Measurements from ENCODE around the gene NTMT2.
"Not testable (repeated sequence)": the region's sequence is repeated elsewhere in the genome, so short reads cannot be mapped to it uniquely, and the experiment has no call there.

NTMT2 gene

DNA sequence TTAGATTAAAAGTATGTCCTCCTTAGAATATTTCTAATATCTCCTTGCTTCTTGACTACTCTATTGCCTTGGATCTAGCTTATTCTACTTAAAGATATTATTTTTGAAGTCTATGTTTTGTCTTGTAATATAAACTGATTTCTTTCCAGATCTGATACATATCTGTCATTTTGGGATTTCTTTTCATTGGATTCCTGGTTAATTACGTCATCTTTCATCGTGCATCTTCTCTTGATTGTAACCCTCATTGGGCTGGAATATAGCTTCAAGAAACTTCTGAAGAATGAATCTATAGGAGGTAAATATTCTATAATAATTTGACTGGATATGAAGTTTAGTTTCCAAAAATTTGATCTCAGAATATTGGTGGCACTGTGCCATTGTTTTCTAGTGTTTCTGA is 12.1 kb downstream of the NTMT2 start:
- DNase-seq (ENCODE audit: low read depth): no peak

DNA sequence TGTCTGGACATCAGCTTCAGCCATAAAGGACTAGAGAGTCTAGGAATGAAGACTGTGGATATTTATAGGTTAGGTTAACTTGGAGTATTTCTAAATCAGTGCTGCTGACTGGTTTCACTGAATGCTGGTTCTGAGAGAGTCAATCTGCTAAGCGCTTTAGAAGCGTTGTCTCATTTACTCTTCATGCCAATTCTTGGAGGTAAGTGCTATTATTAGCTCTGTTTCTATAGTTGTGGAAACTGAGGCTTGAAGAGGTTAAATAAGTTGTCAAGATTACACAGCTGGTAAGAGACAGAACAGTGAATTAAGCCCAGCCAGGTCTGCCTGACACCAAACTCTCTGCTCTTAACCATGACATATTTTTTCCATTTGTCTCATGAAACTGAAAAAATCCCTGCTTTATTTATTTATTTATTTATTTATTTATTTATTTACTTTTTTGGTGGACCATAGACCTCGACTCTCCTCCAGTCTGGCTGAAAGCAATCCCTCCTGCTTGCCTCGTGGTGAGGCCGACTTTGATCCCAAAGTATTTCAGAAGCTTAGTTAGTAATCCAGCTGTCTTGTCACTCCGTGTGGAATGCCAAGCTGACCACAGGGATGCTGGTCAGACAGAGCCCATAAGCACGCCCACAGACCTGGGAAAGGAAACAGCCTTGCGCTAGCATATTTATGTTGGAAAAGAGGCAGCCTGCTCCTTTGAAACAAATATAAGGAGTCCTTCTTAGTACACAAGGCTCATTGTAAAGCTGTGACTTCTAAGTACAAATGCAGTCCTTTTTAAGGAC is 16.9 kb downstream of the NTMT2 start:
- no peak for DNase-seq (ENCODE audit: low read depth)

DNA sequence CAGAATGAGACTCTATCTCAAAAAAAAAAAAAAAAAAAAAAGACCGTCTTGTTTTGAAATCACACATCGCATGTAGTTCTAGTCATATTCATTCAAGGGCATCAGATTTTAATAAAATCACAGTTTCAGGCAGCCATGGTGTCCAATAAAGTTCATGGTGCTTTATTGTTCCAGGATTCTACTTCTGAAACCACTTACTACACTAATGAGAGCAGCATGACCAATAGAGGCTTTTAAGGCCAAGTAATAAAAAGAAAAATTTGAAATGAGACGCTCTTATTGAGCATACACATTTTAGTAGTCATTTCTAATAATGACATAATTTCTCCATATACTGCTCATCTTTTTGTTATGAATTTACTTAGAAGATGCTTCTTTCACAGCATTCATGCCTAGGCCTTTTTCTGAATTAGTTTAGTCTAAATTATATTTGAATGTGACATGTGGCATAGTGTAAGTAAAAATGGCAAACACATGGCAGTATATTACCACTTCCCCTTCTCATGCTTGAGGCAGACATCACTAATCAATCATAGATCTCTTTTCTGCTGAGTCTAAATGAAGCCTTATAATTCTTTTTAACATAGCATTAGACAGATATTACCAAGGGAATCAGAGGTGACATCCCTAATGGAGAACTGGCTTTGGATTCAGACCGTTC is 18.5 kb downstream of the NTMT2 start:
- no peak for DNase-seq (ENCODE audit: low read depth)

DNA sequence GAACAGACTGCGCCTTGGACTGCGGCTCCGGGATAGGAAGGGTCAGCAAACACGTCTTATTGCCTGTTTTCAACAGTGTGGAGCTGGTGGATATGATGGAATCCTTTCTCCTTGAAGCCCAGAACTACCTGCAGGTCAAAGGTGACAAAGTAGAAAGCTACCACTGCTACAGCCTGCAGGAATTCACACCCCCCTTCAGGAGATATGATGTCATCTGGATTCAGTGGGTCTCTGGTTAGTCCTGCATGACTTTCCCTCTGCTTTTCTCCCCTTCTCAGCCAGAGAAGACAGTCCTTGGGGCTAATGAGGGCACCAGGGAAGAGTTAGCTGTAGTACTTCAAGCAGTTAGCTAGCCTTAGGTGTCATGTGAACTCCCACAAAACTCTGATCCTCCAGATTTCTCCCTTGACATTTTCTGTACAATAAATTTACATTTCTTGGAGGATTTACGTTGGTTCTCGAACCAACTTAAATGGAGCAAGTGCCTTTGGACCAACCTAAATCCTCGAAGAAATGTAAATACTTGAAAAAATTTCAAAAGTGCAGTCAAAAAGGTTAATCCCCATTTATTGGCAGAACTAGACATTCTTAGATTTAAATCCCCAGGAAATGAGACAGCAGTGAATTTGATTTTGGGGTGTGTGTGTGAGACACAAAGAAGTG is 20.9 kb downstream of the NTMT2 start:
- no peak for DNase-seq (ENCODE audit: low read depth)

DNA sequence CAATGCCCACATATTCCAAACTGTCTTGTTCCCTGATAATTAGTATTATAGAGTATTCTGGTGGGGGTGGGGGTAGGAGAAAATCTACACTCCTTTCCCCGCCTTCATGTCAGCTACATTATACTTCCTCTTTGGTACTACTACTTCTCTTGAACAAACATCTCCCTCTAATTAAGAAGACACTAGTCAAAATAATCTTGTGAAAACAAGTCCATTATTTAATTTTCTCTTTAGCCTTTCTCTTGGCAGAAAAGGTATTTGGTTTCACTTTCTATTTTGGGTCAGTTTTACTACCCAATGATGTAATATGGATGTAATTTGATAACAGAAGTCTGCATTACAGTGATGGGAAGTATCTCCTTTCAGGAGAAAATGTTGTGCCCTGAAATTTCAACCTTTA is 22.5 kb downstream of the NTMT2 start:
- DNase-seq (ENCODE audit: low read depth): no peak

DNA sequence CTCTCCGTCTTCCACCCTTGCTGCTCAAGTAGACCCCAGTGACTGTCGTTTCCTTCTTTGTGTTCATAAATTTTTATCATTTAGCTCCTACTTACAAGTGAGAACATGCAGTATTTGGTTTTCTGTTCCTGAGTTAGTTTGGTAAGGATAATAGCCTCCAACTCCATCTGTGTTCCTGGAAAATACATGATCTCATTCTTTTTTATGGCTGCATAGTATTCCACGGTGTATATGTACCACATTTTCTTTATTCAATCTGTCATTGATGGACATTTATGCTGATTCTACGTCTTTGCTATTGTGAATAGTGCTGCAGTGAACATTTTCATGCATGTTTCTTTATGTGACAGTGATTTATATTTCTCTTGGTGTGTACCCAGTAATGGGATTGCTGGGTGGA is 24.8 kb downstream of the NTMT2 start:
- not testable (repeated sequence) for DNase-seq (ENCODE audit: low read depth)

DNA sequence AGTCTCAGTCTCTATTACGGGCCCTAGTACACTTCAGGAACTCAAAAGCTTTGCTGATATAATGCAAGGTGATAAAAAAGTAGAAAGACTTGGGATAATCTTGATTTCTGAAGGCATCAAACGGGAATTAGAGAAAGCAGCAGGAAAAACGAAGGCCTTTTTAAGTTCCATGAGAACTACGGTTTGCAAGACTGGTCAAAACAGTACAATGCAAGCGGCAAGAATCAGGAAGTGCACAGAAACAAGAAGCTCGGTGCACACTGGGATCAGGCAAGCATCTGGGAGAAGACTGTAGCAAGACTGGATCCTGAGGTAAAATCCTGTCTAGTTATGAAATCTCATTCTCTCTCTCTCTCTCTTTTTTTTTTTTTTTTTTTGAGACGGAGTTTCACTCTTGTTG is 28.6 kb downstream of the NTMT2 start:
- DNase-seq (ENCODE audit: low read depth): no peak

DNA sequence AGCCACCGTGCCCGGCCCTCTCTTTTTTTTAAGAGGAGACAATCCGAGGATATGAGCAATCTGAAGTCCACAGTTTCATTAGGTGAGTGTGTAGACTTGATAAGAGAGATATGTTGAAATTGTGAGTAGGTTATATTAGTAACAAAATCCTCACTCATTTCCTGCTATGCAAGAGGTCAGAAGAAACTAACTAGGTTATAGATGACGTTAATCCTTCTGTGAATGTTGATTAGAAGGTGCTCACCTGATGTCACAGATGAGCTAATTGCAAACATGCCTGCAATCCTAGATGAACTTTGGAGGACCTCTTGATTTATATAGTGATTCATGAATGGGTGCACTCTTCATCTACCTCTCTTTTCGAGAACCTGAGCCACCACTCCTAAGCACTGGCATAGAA is 29.3 kb downstream of the NTMT2 start:
- DNase-seq (ENCODE audit: low read depth): no peak

DNA sequence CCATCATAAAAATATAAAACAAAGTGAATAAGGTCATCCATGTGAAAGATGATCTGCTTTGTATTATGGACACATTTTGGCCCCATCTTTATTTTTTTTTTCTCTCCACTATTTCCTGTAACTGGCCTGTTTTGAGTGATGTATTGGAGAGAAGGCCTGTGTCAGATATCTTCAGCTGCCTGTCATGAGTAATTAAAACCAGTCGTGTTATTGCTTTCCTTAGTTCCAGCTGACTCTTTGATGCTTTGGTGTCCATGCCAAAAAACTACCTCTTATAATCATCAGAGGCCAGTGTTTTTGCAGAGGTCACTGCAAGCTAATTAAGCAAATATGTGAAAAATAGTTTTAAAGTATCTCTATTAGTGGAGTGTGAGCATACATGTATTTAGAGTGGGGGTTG is 29.7 kb downstream of the NTMT2 start:
- no peak for DNase-seq (ENCODE audit: low read depth)

DNA sequence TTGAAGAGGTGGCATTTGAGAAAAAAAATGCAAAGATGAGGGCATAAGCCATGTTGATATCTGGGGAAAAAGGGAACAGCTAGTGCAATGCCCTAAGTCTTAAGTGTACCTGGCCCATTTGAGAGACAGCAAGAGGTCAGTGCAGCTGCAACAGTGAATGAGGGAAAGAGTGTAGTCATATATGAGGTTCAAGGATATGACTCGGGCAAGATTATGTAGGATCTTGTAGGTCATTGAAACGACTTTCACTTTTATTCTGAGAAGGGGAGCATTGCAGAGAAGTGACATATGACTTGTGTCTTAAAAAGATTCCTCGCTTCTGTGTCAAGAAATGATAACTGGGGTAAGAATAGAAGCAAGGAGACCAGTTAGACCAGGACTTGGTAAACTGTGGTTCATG is 31.0 kb downstream of the NTMT2 start:
- DNase-seq (ENCODE audit: low read depth): no peak

DNA sequence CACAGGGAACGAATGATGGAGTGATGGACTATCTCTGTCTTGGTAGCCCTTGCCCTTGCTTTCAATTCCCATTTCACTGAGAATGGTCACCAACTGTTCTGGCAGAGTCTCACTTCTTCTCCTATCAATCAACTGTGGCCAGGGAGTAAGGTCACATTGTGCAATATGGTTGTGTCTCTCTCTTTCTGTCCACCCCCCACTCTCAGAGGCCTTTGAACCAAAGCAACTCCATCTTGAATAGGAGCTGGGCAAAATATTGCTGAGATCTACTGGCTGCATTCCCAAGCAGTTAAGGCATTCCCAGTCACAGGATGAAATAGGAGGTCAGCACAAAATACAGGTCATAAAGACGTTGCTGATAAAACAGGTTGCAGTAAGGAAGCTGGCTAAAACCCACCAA is 36.7 kb downstream of the NTMT2 start:
- DNase-seq (ENCODE audit: low read depth): no peak

DNA sequence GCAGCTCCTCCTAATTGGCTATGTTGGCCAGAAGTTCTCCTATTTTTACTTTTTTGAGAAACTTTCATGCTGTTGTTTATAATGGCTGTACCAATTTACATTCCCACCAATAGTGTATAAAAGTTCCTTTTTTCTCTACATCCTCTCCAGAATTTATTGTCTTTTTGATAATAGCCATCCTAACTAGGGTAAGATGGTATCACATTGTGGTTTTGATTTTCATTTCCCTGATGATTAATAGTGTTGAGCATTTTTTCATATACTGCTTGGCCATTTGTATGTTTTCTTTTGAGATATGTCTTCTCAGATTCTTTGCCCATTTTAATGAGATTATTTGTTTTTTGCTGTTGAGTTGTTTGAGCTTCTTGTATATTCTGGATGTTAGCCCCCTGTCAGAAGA is 46.8 kb downstream of the NTMT2 start:
- DNase-seq (ENCODE audit: low read depth): no peak

DNA sequence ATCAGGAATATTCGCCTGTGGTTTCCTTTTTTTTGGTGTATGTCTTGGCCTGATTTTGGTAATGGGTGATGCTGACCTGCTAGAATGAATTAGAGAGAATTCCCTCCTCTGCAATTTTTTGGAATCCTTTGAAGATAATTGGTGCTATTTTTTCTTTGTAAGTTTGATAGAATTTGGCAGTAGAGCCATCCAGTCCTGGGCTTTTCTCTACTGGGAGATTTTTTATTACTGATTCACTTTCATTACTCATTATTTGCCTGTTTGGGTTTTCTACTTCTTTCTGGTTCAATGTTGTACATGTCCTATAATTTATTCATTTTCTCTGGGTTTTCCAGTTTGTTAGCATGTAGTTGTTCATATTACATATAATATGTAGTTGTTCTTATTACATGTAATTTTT is 48.7 kb downstream of the NTMT2 start:
- no peak for DNase-seq (ENCODE audit: low read depth)

DNA sequence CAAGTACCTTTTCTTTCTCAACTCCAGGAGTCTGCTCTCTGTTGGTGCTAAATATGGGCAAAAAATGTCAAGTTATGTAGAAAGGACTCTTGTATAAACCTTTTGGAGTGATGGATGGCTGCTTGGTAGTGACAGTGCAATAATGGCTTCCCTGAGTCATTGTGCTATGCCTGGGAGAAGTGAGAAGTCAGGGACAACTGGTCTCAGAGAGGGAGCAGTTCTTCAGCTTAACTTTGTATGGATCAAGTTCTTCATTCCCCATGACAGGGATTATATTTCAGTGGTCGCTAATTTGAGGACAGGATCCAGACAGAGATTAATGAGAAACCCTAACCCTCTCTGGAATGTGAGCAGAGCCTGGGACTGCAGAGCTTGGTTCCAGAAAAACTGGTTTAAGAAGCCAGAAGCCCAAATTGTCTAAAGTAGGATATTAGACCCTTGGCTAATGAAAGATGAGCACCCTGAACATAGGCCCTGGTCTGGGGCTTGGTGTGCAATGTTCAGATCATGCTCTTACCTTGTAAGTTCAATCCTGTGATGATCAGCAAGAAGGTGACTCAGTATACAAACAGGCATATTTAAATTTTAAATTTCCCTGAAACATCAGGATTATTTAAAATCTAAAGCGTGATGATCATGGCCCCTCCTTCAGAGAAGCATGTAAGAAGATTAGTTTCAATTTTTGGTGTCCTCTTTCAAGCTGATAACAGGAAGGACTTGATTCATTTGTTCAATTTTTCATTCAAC is 50.9 kb downstream of the NTMT2 start:
- DNase-seq (ENCODE audit: low read depth): no peak

DNA sequence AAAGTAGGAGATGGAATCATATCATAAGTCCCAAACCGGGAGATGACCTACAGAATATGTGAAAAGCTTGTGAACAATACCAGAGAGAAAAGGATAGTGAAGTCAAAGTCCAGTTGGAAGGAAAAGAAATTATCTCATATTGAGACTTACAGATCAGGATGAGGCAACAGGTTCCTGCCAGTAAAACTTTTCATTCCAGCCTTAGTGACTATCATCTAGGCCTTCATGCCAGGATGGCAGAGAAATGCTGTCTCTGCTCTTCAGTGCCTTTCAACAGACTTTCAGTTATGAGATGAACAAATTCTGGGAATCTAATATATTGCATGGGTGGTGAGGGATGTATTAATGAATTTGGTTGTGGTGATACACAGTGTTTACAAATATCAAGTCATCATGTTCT is 52.3 kb downstream of the NTMT2 start:
- DNase-seq (ENCODE audit: low read depth): no peak

DNA sequence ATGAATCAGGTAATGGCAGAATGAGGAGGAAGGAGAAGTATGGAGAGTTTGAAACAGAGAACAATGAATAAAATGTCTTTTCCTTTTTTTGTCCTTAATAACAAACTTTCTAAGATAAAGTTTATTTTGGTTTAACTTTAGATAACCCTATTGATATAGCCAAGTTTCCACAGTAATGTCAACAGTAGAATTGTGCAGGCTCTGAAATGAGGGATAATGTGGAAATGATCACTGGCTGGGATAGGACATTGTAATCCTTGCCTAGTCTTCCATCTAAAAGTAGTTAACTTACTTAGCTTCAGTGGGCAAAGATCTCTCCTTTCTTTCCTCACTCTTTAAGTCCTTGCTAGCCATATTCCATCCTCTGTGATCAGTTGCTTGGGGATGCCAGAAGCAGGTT is 52.8 kb downstream of the NTMT2 start:
- DNase-seq (ENCODE audit: low read depth): no peak

DNA sequence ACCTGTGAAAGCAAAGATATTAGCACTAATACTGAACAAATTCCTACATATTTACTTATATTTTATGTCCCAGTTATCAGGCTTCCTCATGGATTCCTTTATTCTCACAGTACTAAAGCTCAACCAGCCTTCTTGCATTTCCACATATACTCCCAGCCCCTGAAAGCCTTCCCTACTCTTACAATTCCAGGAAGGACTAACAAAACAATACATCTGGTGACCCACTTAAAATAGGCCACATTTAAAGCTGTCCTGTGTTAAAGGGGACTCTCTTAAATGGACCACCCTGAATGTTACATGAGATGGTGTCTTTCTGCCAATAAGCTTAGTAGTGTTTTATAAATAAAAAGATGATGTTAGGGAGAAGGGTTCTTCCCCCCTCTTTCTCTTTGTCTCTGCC is 54.4 kb downstream of the NTMT2 start:
- DNase-seq (ENCODE audit: low read depth): no peak

DNA sequence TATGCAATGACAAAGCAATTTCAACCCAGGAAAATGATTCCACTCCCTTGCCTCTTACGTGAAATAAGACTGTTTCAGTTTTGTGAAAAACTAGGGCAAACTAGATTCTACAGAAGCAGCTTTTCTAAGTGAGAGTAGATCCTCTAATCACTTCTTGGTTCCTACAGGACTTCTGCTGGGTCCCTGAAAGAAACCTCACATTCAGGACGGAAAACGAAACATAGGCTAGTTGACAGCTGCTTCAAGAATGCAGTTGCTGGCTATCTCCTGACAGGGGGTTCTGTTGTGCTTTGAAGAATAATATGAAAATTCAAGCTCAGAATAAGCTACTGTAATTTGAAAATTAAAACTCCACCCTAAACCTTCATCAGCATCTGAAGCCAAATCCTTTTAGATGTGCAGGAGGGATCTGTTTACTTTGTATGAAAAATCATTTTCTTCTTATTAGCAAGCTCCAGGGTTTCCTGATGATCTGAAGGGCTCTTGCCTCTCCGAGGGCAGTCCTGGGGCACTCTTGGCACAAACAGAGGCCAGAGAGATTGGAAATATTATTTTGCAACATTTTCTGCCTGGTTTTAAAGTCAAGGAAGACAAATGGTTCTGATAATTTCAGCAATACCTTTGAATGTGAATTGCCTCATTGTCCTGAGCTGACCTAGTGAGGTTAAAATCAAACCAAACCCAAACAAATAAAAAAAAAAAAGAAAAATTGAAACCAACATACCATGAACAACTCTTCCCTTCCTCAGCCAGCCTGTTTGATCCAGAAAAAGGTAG is 55.0 kb downstream of the NTMT2 start:
- no peak for DNase-seq (ENCODE audit: low read depth)

DNA sequence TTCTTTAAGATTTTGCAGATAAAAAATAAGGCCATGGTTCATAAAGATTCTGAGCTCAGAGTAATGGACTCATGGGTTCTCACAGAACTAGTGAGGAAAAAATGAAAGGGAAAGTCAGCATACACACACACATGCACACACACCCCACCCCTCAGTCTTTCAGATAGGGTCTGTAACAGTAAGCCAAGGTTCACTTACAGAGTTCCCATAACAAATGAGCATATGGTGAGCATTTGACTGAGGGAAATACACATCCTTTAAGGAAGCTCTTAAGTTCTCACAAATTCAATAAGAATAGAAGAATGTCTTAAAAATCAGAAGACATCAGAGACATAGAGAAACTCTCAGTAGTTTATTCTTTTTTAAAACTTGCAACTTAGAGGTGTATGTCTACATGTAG is 57.9 kb downstream of the NTMT2 start:
- no peak for DNase-seq (ENCODE audit: low read depth)

DNA sequence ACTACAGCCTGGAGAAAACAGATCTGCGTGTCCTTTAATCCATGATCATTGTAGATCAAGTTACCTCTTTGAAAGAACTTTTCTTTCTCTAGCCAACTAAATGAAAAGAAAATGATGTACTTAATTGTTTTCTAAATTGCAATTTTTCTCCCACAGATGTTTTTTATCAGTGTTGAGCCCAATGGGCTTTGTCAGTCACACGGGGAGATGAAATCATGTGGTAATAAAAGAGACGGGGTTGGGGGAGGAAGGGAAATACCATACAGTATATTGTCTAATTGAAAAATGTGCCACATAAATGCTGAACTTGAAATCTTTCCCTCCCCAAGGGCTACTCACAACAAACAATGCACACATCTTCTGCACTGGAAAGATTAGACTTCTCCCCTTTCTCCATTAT is 58.4 kb downstream of the NTMT2 start:
- no peak for DNase-seq (ENCODE audit: low read depth)

DNA sequence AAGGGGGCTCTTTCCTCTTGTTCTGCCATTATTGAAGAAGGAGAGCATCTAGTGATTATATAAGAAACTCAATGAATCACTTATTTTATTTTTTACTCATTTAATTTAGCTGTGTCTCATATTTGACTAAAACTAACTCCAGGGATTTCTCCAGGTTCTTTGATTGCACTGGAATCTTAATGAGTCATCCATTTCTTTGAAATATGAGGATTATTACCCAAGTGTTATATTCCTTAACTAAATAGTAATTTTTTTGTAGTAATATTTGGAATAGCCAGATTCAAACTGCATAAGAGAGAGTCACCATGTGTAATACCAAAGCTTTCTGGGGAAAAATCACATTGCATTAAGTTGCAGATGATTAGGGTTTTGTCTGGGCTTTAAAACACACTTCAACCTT is 59.5 kb downstream of the NTMT2 start:
- DNase-seq (ENCODE audit: low read depth): no peak

DNA sequence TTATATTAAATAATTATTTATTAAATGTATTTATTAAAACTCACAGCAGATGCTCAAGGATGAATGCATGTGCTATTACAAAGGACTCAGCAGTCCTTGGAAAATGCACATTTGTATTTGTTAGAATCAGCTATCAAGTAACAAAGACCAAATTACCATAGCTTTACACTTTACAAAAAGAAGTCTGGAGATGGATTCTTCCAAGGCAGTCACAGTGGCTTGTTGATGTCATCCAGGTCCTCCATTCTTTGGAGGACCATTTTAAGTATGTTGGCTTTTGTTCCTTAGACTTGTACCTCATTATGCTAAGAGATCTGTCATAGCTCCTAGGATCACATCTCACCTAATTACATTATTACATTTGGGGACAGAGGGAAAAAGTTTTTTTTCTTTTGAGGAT is 63.4 kb downstream of the NTMT2 start:
- DNase-seq (ENCODE audit: low read depth): no peak

All from T-helper 22 cell (primary cell).